GM21528 (cell line): Measurements from ENCODE around the gene COMMD6.

ENCODE experiments used
- ATAC-seq: cut with Tn5 transposase; IDR thresholded peaks from one replicate; pipeline ENCODE4 v1.9.1; 2021; ENCODE audit warnings: mild to moderate bottlenecking, moderate library complexity; ENCODE audit not compliant: unreplicated experiment, low FRiP score

COMMD6 gene

GRCh38 chr13:75486146-75487062 is 51.2 kb downstream of the COMMD6 start:
- ATAC-seq = no peak

GRCh38 chr13:75485286-75486062 is 52.2 kb downstream of the COMMD6 start:
- no peak for ATAC-seq

DNA sequence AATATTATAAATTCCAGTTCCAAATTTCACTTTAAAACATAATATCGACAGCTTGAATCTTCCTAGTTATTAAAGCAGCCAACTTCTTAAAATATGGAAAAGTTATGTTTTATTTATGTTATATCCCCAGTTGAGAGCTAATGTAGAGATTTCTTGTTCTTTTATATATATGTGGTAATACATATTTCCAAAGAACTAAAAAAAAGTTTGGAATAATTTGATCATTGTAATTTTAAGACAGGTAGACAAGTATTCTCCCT is 54.9 kb downstream of the COMMD6 start:
- no peak for ATAC-seq

GRCh38 chr13:75482070-75482819 is 55.4 kb downstream of the COMMD6 start, which contains the start of gene TBC1D4:
TBC1D4 (minus strand) TSS chr13:75482169; CDS start chr13:75481767, 402 bp downstream.
- peak; percentile 82 for ATAC-seq

DNA sequence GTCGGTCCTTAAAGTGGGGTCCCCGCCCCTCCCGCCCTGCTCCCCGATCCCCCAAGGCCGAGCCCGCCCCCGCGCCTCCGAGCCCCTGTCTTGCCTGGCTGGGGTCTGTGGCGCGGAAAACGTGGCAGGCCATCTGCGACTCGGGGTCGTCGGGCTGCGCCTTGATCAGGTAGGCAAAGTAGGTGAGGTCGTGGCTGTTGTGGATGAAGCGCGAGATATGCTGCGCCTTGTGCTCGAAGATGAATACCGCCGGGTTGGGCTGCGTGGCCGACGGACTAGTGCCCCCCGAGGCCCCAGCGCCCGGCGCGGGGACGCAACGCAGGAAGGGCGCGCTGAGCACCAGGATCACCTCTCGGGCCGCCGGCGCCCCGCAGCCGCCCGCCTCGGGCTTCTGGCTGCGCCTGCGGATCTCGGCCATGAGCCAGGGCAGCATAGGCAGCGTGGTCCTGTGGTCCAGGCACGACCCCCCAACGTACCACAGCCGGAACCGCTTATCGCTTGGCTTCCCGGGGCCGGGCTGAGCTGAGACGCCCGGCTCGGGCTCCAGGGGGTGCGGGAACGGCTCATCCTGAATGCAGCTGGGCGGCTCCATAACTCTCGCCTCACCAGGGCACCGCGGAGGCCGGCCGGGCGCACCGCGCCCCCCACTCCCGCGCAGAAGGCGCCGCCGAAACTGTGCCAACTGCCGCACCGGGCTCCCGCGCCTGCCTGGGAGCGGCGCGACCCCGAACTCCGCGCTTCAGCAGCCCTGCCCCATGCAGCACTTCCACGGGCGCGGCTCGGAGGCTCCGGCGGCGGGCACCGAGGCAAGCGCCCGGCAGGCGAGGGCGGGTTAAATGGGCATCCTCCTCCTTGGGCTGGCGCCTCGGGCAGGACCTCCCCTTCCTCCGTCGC is 56.2 kb downstream of the COMMD6 start:
- peak; percentile 34 for ATAC-seq

- ATAC-seq = peak; percentile 10
These were observed 56.9 kb downstream of the COMMD6 start for GRCh38 chr13:75480671-75481175.

DNA sequence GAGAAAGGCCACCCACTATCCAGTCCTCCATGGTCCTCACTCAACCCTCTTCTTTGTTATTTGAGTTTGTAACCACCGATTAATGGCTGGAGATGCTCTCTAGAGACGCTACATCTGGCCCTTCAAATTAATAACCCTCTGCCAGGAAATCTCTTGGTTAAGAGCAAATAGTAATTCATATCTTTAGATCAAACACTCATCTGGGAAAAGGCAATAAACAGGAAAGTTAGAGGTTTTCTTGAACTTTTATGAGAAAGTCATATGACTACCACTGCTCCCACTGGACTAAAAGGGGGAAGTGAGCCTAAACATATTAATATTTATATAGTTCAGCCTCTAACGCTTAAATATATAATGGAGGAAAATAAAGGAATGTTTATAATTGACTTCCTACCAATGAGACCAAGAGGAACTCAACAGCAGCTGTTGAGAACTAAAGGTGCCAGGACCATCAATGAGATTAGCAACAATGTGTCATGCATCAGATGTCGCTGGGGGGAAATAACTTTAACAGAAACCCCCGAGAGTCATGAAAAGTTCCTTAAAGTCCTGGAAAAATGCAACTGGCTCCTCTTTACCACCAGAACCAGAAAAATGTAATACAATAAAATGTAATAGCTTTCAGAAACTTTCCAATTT is 58.4 kb downstream of the COMMD6 start:
- no peak for ATAC-seq

DNA sequence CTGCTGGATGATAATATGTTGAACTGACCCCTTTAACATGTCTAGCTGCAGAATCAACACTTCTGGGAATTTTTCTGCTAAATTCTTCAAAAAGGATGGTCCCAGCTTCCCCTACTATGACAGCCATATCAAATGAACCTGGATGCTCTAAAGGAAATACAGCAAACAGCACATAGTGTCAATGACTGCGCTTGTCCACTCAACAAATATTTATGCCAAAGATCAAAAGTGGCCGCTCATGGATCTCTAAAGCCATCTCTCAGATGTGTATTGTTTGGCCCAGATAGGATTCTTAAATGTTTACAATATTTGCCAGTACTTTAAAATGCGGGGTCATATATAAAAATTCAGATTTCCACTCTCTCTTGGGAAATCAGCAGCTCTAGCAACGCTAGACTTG is 59.0 kb downstream of the COMMD6 start:
- ATAC-seq = no peak
